ENCODE measurements around the gene PEX10. TPM values are rescaled to one million over a fixed set of nuclear protein-coding genes. Genes with fewer than 3 reads are reported as not detected.

The PEX10 gene
- total RNA-seq, 1 donor from 2014 or later = 15.8 TPM

DNA sequence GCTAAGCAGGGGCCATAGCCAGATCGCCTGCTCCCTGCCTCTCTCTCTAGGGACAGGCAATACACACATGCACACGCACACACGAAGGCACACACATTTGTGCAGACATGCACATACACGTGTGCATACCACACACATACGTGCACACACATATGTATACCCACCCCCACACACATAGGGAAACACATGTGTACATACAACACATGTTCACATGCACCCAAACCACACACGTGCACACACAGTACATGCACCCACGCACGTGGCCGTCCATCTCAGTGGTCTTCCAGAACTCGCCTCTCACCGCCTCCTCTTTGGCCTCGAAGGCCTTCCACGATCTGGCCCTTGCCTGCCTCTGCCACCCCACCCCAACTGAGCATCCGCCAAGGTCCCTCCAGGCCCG, 25.3 kb upstream of the PEX10 start:
- no peak for DNase-seq
- intact Hi-C loops (cut with micrococcal nuclease) = no loop called here
- Histone ChIP-seq H3K36me3 (no peaks in the 10 kb centered on the region), H3K27me3 (ENCODE audit: low read depth) (peaks cover 63% of the 10 kb centered on the region), H3K4me1 (no peaks in the 10 kb centered on the region), H3K27ac (replicated peaks) (no peak overlapping the region), H3K9me3 (replicated peaks) (no peaks in the 10 kb centered on the region), H3K4me3 (no peak overlapping the region)
- TF ChIP-seq, protein P1, sequence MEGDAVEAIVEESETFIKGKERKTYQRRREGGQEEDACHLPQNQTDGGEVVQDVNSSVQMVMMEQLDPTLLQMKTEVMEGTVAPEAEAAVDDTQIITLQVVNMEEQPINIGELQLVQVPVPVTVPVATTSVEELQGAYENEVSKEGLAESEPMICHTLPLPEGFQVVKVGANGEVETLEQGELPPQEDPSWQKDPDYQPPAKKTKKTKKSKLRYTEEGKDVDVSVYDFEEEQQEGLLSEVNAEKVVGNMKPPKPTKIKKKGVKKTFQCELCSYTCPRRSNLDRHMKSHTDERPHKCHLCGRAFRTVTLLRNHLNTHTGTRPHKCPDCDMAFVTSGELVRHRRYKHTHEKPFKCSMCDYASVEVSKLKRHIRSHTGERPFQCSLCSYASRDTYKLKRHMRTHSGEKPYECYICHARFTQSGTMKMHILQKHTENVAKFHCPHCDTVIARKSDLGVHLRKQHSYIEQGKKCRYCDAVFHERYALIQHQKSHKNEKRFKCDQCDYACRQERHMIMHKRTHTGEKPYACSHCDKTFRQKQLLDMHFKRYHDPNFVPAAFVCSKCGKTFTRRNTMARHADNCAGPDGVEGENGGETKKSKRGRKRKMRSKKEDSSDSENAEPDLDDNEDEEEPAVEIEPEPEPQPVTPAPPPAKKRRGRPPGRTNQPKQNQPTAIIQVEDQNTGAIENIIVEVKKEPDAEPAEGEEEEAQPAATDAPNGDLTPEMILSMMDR (IDR thresholded peaks at IDR 0.05; ENCODE audit: borderline replicate concordance) = no peak

GRCh38 chr1:2436876-2437275, 24.5 kb upstream of the PEX10 start:
- H3K27me3 ChIP-seq (ENCODE audit: low read depth) = peaks cover 63% of the 10 kb centered on the region
- no peak for DNase-seq
- TF ChIP-seq, protein P1 (IDR thresholded peaks at IDR 0.05; ENCODE audit: borderline replicate concordance) = no peak
- H3K36me3 ChIP-seq = no peaks in the 10 kb centered on the region
- no peak overlapping the region for H3K27ac ChIP-seq (replicated peaks)
- H3K4me3 ChIP-seq = no peak overlapping the region
- intact Hi-C loops (cut with micrococcal nuclease) = no loop called here
- no peaks in the 10 kb centered on the region for H3K4me1 ChIP-seq
- H3K9me3 ChIP-seq (replicated peaks) = no peaks in the 10 kb centered on the region

GRCh38 chr1:2435746-2436355, 23.5 kb upstream of the PEX10 start:
- Histone ChIP-seq H3K27ac (replicated peaks) (no peak overlapping the region), H3K36me3 (no peaks in the 10 kb centered on the region), H3K27me3 (ENCODE audit: low read depth) (peaks cover 63% of the 10 kb centered on the region), H3K4me1 (no peaks in the 10 kb centered on the region), H3K9me3 (replicated peaks) (no peaks in the 10 kb centered on the region), H3K4me3 (no peak overlapping the region)
- TF ChIP-seq, protein P1 (IDR thresholded peaks at IDR 0.05; ENCODE audit: borderline replicate concordance) = no peak
- intact Hi-C loops (cut with micrococcal nuclease) = no loop called here
- no peak for DNase-seq

- DNase-seq = no peak
- H3K27me3 ChIP-seq (ENCODE audit: low read depth) = peaks cover 69% of the 10 kb centered on the region
- TF ChIP-seq, protein P1 (IDR thresholded peaks at IDR 0.05; ENCODE audit: borderline replicate concordance) = no peak
- H3K9me3 ChIP-seq (replicated peaks) = peaks cover under 1% of the 10 kb centered on the region
- H3K4me3 ChIP-seq = no peak overlapping the region
- no peaks in the 10 kb centered on the region for H3K4me1 ChIP-seq
- intact Hi-C loops (cut with micrococcal nuclease) = no loop called here
- no peak overlapping the region for H3K27ac ChIP-seq (replicated peaks)
- H3K36me3 ChIP-seq = no peaks in the 10 kb centered on the region
Measured at GRCh38 chr1:2435091-2435490, 22.7 kb upstream of the PEX10 start.

- no peak for DNase-seq
- intact Hi-C loops (cut with micrococcal nuclease) = no loop called here
- Histone ChIP-seq H3K4me1 (no peaks in the 10 kb centered on the region), H3K36me3 (no peaks in the 10 kb centered on the region), H3K9me3 (replicated peaks) (peaks cover 10% of the 10 kb centered on the region), H3K27ac (replicated peaks) (no peak overlapping the region), H3K27me3 (ENCODE audit: low read depth) (peaks cover 79% of the 10 kb centered on the region), H3K4me3 (no peak overlapping the region)
- TF ChIP-seq, protein P1 (IDR thresholded peaks at IDR 0.05; ENCODE audit: borderline replicate concordance) = no peak
Measured at GRCh38 chr1:2433936-2434655, 21.7 kb upstream of the PEX10 start.
